H9 (cell line): ENCODE data around the gene TMEM147. TPM values are rescaled to one million over a fixed set of nuclear protein-coding genes. Genes with fewer than 3 reads are reported as not detected.
A peak's percentile ranks its signal among the peaks of the same experiment; 100 is the strongest.

Experiments
- DNase-seq: peaks from one replicate; pipeline ENCODE4 v3.0.0-alpha.2; 2017
- H2AFZ ChIP-seq: one replicate; pipeline ENCODE4 v1.6.1; 2013; ENCODE audit warnings: mild to moderate bottlenecking, low read length, control low read depth, moderate library complexity
- H2AK5ac ChIP-seq: 2 replicates; pipeline ENCODE4 v1.6.1; 2013; ENCODE audit warnings: low read length, control low read depth, mixed read lengths; ENCODE audit not compliant: insufficient read length
- H2BK120ac ChIP-seq: one replicate; pipeline ENCODE4 v1.6.1; 2013; ENCODE audit warnings: low read depth, mild to moderate bottlenecking, low read length, control low read depth, inconsistent platforms; ENCODE audit not compliant: poor library complexity, severe bottlenecking
- H2BK12ac ChIP-seq: 2 replicates; pipeline ENCODE4 v1.6.1; 2013; ENCODE audit warnings: low read length, control low read depth, mixed read lengths, low read depth; ENCODE audit not compliant: insufficient read length
- H2BK15ac ChIP-seq: 2 replicates; pipeline ENCODE4 v1.6.1; 2013; ENCODE audit warnings: low read depth, low read length, control low read depth
- H2BK20ac ChIP-seq: one replicate; pipeline ENCODE4 v1.6.1; 2013; ENCODE audit warnings: low read depth, mild to moderate bottlenecking, low read length, control low read depth, inconsistent platforms; ENCODE audit not compliant: poor library complexity, severe bottlenecking
- H2BK5ac ChIP-seq: 2 replicates; pipeline ENCODE4 v1.6.1; 2013; ENCODE audit warnings: low read length, control low read depth, mixed read lengths; ENCODE audit not compliant: insufficient read length
- H3K14ac ChIP-seq: 2 replicates; pipeline ENCODE4 v1.6.1; 2013; ENCODE audit warnings: low read length, control low read depth; ENCODE audit not compliant: insufficient read depth
- H3K18ac ChIP-seq: 2 replicates; pipeline ENCODE4 v1.6.1; 2013; ENCODE audit warnings: low read depth, mild to moderate bottlenecking, mixed read lengths, low read length, control low read depth; ENCODE audit not compliant: insufficient read length
- H3K23ac ChIP-seq: 2 replicates; pipeline ENCODE4 v1.6.1; 2013; ENCODE audit warnings: low read length, control low read depth, mixed read lengths, low read depth; ENCODE audit not compliant: insufficient read length
- H3K23me2 ChIP-seq: 2 replicates; pipeline ENCODE4 v1.6.1; 2013; ENCODE audit warnings: low read depth, mild to moderate bottlenecking, mixed read lengths, low read length, control low read depth; ENCODE audit not compliant: insufficient read length, poor library complexity, severe bottlenecking
- H3K27ac ChIP-seq: 2 replicates; pipeline ENCODE4 v1.5.1; 2013; ENCODE audit warnings: low read length, control low read depth, mixed read lengths, low read depth; ENCODE audit not compliant: insufficient read length
- H3K27me3 ChIP-seq: 2 replicates; pipeline ENCODE4 v1.6.1; 2013; ENCODE audit warnings: low read length, control low read depth, inconsistent platforms; ENCODE audit not compliant: insufficient read depth
- H3K4ac ChIP-seq: 2 replicates; pipeline ENCODE4 v1.6.1; 2013; ENCODE audit warnings: low read depth, mild to moderate bottlenecking, control low read depth, inconsistent platforms, low read length, moderate library complexity
- H3K4me1 ChIP-seq: 2 replicates; pipeline ENCODE4 v1.6.1; 2013; ENCODE audit warnings: low read length, control low read depth, inconsistent platforms; ENCODE audit not compliant: insufficient read depth
- H3K4me2 ChIP-seq: 2 replicates; pipeline ENCODE4 v1.6.1; 2013; ENCODE audit warnings: low read length, control low read depth, mixed read lengths; ENCODE audit not compliant: insufficient read length, insufficient read depth
- H3K56ac ChIP-seq: 2 replicates; pipeline ENCODE4 v1.6.1; 2013; ENCODE audit warnings: low read depth, mild to moderate bottlenecking, mixed read lengths, low read length, control low read depth; ENCODE audit not compliant: insufficient read length
- H3K79me1 ChIP-seq: 2 replicates; pipeline ENCODE4 v1.6.1; 2013; ENCODE audit warnings: low read depth, mild to moderate bottlenecking, moderate library complexity, low read length, control low read depth, inconsistent platforms; ENCODE audit not compliant: insufficient read depth, poor library complexity, severe bottlenecking
- H3K79me2 ChIP-seq: 2 replicates; pipeline ENCODE4 v1.6.1; 2013; ENCODE audit warnings: low read length, control low read depth, inconsistent platforms; ENCODE audit not compliant: insufficient read depth
- H3K9ac ChIP-seq: 2 replicates; pipeline ENCODE4 v1.6.1; 2013; ENCODE audit warnings: low read length, control low read depth, mixed read lengths; ENCODE audit not compliant: insufficient read length; ENCODE audit errors: extremely low read depth
- H3K9me3 ChIP-seq: one replicate; pipeline ENCODE4 v1.6.1; 2013; ENCODE audit warnings: low read depth, low read length, inconsistent platforms; ENCODE audit not compliant: control insufficient read depth
- H3T11ph ChIP-seq: one replicate; pipeline ENCODE4 v1.6.1; 2013; ENCODE audit warnings: mild to moderate bottlenecking, low read length, control low read depth, inconsistent platforms
- H4K20me1 ChIP-seq: one replicate; pipeline ENCODE4 v1.6.1; 2013; ENCODE audit not compliant: control insufficient read depth, insufficient read length, insufficient read depth
- H4K5ac ChIP-seq: 2 replicates; pipeline ENCODE4 v1.6.1; 2013; ENCODE audit warnings: low read depth, mild to moderate bottlenecking, mixed read lengths, low read length, control low read depth; ENCODE audit not compliant: insufficient read length
- H4K8ac ChIP-seq: replicated peaks from 2 replicates; pipeline ENCODE4 v1.6.1; 2013; ENCODE audit warnings: low read length, control low read depth, mixed read lengths, low read depth; ENCODE audit not compliant: insufficient read length
- H4K91ac ChIP-seq: 2 replicates; pipeline ENCODE4 v1.6.1; 2013; ENCODE audit warnings: low read depth, mild to moderate bottlenecking, moderate library complexity, mixed read lengths, low read length, control low read depth; ENCODE audit not compliant: insufficient read length
- H3K27ac Mint-ChIP-seq, 3 experiments: 2 replicates in 2 of 3; 3 replicates in 1 of 3; pipeline ENCODE4 v1.8.0; 2020 to 2021; ENCODE audit warnings: mixed read lengths in 3 of 3, mild to moderate bottlenecking in 1 of 3, moderate library complexity in 1 of 3
- H3K27me3 Mint-ChIP-seq: 2 replicates; pipeline ENCODE4 v1.8.0; 2021; ENCODE audit warnings: low read depth, mild to moderate bottlenecking, moderate library complexity, mixed read lengths
- H3K36me3 Mint-ChIP-seq, 3 experiments: 2 replicates in 2 of 3; 3 replicates in 1 of 3; pipeline ENCODE4 v1.8.0; 2020 to 2021; ENCODE audit warnings: low read depth in 3 of 3, mixed read lengths in 3 of 3; ENCODE audit not compliant: insufficient read depth in 1 of 3
- H3K4me1 Mint-ChIP-seq, 2 experiments: 2 replicates each; pipeline ENCODE4 v1.8.0; 2020; ENCODE audit warnings: mixed read lengths in 2 of 2
- H3K4me3 Mint-ChIP-seq, 2 experiments: 2 replicates in 1 of 2; 3 replicates in 1 of 2; pipeline ENCODE4 v1.8.0; 2020 to 2021; ENCODE audit warnings: mild to moderate bottlenecking in 2 of 2, mixed read lengths in 2 of 2, moderate library complexity in 1 of 2
- H3K9me3 Mint-ChIP-seq, 2 experiments: 2 replicates in 1 of 2; 3 replicates in 1 of 2; pipeline ENCODE4 v1.8.0; 2020; ENCODE audit warnings: mild to moderate bottlenecking in 2 of 2, mixed read lengths in 2 of 2, moderate library complexity in 1 of 2
- CTCF ChIP-seq: fragments of 200-600 bp; sonication (generic); conservative IDR thresholded peaks from 3 replicates; pipeline ENCODE4 v1.8.0; 2021; ENCODE audit warnings: antibody characterized with exemption, mild to moderate bottlenecking
- WGBS: extraction: QIAGEN DNeasy Blood & Tissue Kit; methylation state at CpG from one replicate; pipeline ENCODE4 v1.1.7; 2013; ENCODE audit warnings: missing lambda C conversion rate, low lambda C conversion rate, mixed read lengths; ENCODE audit not compliant: insufficient read length; ENCODE audit errors: extremely low coverage; 5-methylcytosine and 5-hydroxymethylcytosine counted together
- total RNA-seq: library from RNA; stranded (reverse); gene quantifications from 2 replicates; pipeline ENCODE4 v1.2.1, GENCODE V29; 2021

TMEM147 gene
- total RNA-seq, 1 experiment from 2014 or later = 125 TPM

- H3K27ac Mint-ChIP-seq = peak overlapping the region; percentile 52 to 83 (median 66); a peak in 5 of 7 replicates
- TF ChIP-seq CTCF = no peak
These were observed 46.4 kb upstream of the TMEM147 start for GRCh38 chr19:35498984-35499527.

More at GRCh38 chr19:35498984-35499527, 46.4 kb upstream of the TMEM147 start:
- Mint-ChIP-seq H3K27me3 (no peaks in the 10 kb centered on the region), H3K9me3 (no peaks in the 10 kb centered on the region), H3K4me3 (0 out of 5 replicates have a peak overlapping the region, but pooled peaks of 1 of the 2 experiments have one; percentile 7), H3K36me3 (peaks cover 41 to 74% (median 70%) of the 10 kb centered on the region in 3 experiments; a peak in 6 of 7 replicates), H3K4me1 (peaks cover 16 to 22% of the 10 kb centered on the region in 2 experiments)
- no peaks in the 10 kb centered on the region for H3K4me1 ChIP-seq
- no peak overlapping the region for H3K4me2 ChIP-seq
- no peaks in the 10 kb centered on the region for H3K79me1 ChIP-seq
- no peak overlapping the region for H3K27ac ChIP-seq
- DNase-seq = no peak
- H4K91ac ChIP-seq = no peak overlapping the region
- H2BK15ac ChIP-seq = no peak overlapping the region
- no peaks in the 10 kb centered on the region for H4K20me1 ChIP-seq
- no peak overlapping the region for H3K18ac ChIP-seq
- no peak overlapping the region for H3T11ph ChIP-seq
- no peak overlapping the region for H3K56ac ChIP-seq
- H2BK20ac ChIP-seq = no peak overlapping the region
- no peak overlapping the region for H4K8ac ChIP-seq
- WGBS = no CpG with 5 or more reads among the region's 9 CpGs
- no peak overlapping the region for H3K9ac ChIP-seq
- H2AK5ac ChIP-seq = no peak overlapping the region
- H2BK120ac ChIP-seq = no peak overlapping the region
- H3K23me2 ChIP-seq = no peaks in the 10 kb centered on the region
- H3K9me3 ChIP-seq = no peaks in the 10 kb centered on the region
- no peak overlapping the region for H3K4ac ChIP-seq
- H3K79me2 ChIP-seq = no peaks in the 10 kb centered on the region
- H3K14ac ChIP-seq = no peak overlapping the region
- no peak overlapping the region for H2BK12ac ChIP-seq
- no peak overlapping the region for H3K23ac ChIP-seq
- no peak overlapping the region for H2BK5ac ChIP-seq
- H2AFZ ChIP-seq = no peak overlapping the region
- no peak overlapping the region for H4K5ac ChIP-seq
- H3K27me3 ChIP-seq = no peaks in the 10 kb centered on the region
